IMR-90 (cell line): ENCODE data around the gene DPP6. TPM values are rescaled to one million over a fixed set of nuclear protein-coding genes. Genes with fewer than 3 reads are reported as not detected.

Experiments used
- ATAC-seq: fragments of 200-7000 bp; cut with Tn5 transposase; 2 replicates; pipeline ENCODE4 v1.9.1; 2020; ENCODE audit warnings: low read depth, mild to moderate bottlenecking, moderate library complexity
- BruUV-seq: library from RNA; stranded (reverse); fragments of 400-500 nt; replicated peaks from 2 replicates; lab custom pipeline; 2021; lab: Mats Ljungman, UMichigan
- CTCF ChIA-PET: fragments of 300-600 bp; formaldehyde crosslinking; extraction: SDS; loops from one replicate; lab custom pipeline; 2021; ENCODE audit warnings: antibody characterized with exemption; lab: Yijun Ruan, JAX
- POLR2A ChIA-PET: fragments of 300-600 bp; sonication (Branson Sonifier 250); formaldehyde crosslinking; loops from one replicate; lab custom pipeline; 2022; ENCODE audit warnings: antibody characterized with exemption; ENCODE audit not compliant: unreplicated experiment; lab: Charles Lee
- DNase-seq: peaks from one replicate; pipeline ENCODE4 v3.0.0; 2013
- H2AFZ ChIP-seq: replicated peaks from 2 replicates; pipeline ENCODE3; 2013; ENCODE audit warnings: low read length, mild to moderate bottlenecking; ENCODE audit not compliant: poor library complexity
- H2AK5ac ChIP-seq: 2 replicates; pipeline ENCODE4 v1.6.1; 2013; ENCODE audit warnings: low read depth, low read length, inconsistent platforms
- H2AK9ac ChIP-seq: replicated peaks from 2 replicates; pipeline ENCODE3; 2013; ENCODE audit warnings: mild to moderate bottlenecking, low read depth, low read length, moderate library complexity; ENCODE audit not compliant: poor library complexity
- H2BK120ac ChIP-seq: 2 replicates; pipeline ENCODE4 v1.6.1; 2013; ENCODE audit warnings: low read depth, low read length, inconsistent platforms
- H2BK15ac ChIP-seq: 3 replicates; pipeline ENCODE4 v1.6.1; 2013; ENCODE audit warnings: low read depth, low read length, inconsistent platforms
- H2BK20ac ChIP-seq: 2 replicates; pipeline ENCODE4 v1.6.1; 2013; ENCODE audit warnings: low read depth, mild to moderate bottlenecking, inconsistent platforms, low read length, moderate library complexity
- H2BK5ac ChIP-seq: 2 replicates; pipeline ENCODE4 v1.6.1; 2013; ENCODE audit warnings: mild to moderate bottlenecking, low read depth, low read length, inconsistent platforms; ENCODE audit not compliant: poor library complexity, severe bottlenecking
- H3K14ac ChIP-seq: replicated peaks from 2 replicates; pipeline ENCODE4 v1.6.1; 2013; ENCODE audit warnings: low read depth, low read length, inconsistent platforms
- H3K18ac ChIP-seq: 2 replicates; pipeline ENCODE4 v1.6.1; 2013; ENCODE audit warnings: low read depth, low read length, control low read depth
- H3K23ac ChIP-seq: 2 replicates; pipeline ENCODE4 v1.6.1; 2013; ENCODE audit warnings: low read depth, low read length, inconsistent platforms
- H3K27ac ChIP-seq: 2 replicates; pipeline ENCODE4 v1.5.1; 2013; ENCODE audit warnings: mild to moderate bottlenecking, control low read depth, low read length; ENCODE audit not compliant: insufficient read depth
- H3K27me3 ChIP-seq: 2 replicates; pipeline ENCODE4 v1.6.1; 2013; ENCODE audit warnings: low read length; ENCODE audit not compliant: control insufficient read depth, insufficient read depth
- H3K36me3 ChIP-seq: 2 replicates; pipeline ENCODE4 v1.6.1; 2013; ENCODE audit warnings: low read length, mixed read lengths; ENCODE audit not compliant: control insufficient read depth, insufficient read depth
- H3K4ac ChIP-seq: 2 replicates; pipeline ENCODE4 v1.6.1; 2013; ENCODE audit warnings: low read depth, low read length, inconsistent platforms
- H3K4me1 ChIP-seq: 2 replicates; pipeline ENCODE4 v1.6.1; 2013; ENCODE audit warnings: low read length, mixed read lengths; ENCODE audit not compliant: control insufficient read depth, insufficient read depth
- H3K4me2 ChIP-seq: 2 replicates; pipeline ENCODE4 v1.6.1; 2013; ENCODE audit warnings: low read depth, mild to moderate bottlenecking, control low read depth, low read length, moderate library complexity
- H3K4me3 ChIP-seq: 2 replicates; pipeline ENCODE4 v1.5.1; 2013; ENCODE audit warnings: low read depth, mild to moderate bottlenecking, control low read depth, low read length, moderate library complexity; ENCODE audit not compliant: insufficient read depth
- H3K56ac ChIP-seq: 2 replicates; pipeline ENCODE4 v1.6.1; 2013; ENCODE audit warnings: low read length, inconsistent platforms; ENCODE audit not compliant: insufficient read depth; ENCODE audit errors: extremely low read depth
- H3K79me1 ChIP-seq, 2 experiments: 2 replicates each; pipeline ENCODE4 v1.6.1; 2013; ENCODE audit warnings: low read length in 2 of 2, inconsistent platforms in 1 of 2, low read depth in 1 of 2
- H3K9ac ChIP-seq: 2 replicates; pipeline ENCODE4 v1.6.1; 2013; ENCODE audit warnings: low read depth, low read length, control low read depth
- H3K9me1 ChIP-seq: 2 replicates; pipeline ENCODE4 v1.6.1; 2013; ENCODE audit warnings: low read length, inconsistent platforms; ENCODE audit not compliant: insufficient read depth
- H3K9me3 ChIP-seq: 2 replicates; pipeline ENCODE4 v1.6.1; 2013; ENCODE audit warnings: low read length; ENCODE audit not compliant: control insufficient read depth, insufficient read depth
- H4K20me1 ChIP-seq: 2 replicates; pipeline ENCODE4 v1.6.1; 2013; ENCODE audit warnings: low read length, inconsistent platforms; ENCODE audit not compliant: insufficient read depth
- H4K5ac ChIP-seq: 2 replicates; pipeline ENCODE4 v1.6.1; 2013; ENCODE audit warnings: mild to moderate bottlenecking, low read depth, low read length, control low read depth
- H4K8ac ChIP-seq, 2 experiments: 2 replicates each; pipeline ENCODE4 v1.6.1; 2013; ENCODE audit warnings: low read depth in 2 of 2, low read length in 2 of 2, control low read depth in 1 of 2, inconsistent platforms in 1 of 2
- H4K91ac ChIP-seq: 2 replicates; pipeline ENCODE4 v1.6.1; 2013; ENCODE audit warnings: low read depth, low read length, inconsistent platforms; ENCODE audit not compliant: insufficient read depth
- BHLHE40 ChIP-seq: fragments of 150-350 bp; IDR thresholded peaks from 2 replicates; pipeline ENCODE4 v1.6.1; 2016; ENCODE audit warnings: mild to moderate bottlenecking, low read depth, low read length
- CHD1 ChIP-seq: IDR thresholded peaks from 2 replicates; pipeline ENCODE4 v1.6.1; 2012; ENCODE audit warnings: low read depth, low read length, improper control_type of control experiment
- MAFK ChIP-seq: IDR thresholded peaks from 2 replicates; pipeline ENCODE4 v1.6.1; 2012; ENCODE audit warnings: low read depth, low read length, improper control_type of control experiment
- RCOR1 ChIP-seq: IDR thresholded peaks from 2 replicates; pipeline ENCODE4 v1.6.1; 2012; ENCODE audit warnings: mild to moderate bottlenecking, low read length, improper control_type of control experiment; ENCODE audit not compliant: insufficient replicate concordance
- WGBS, 2 experiments: methylation state at CpG; one replicate each; pipeline versions ENCODE4 v1.1.5 to v1.1.7; 2013; ENCODE audit warnings: missing lambda C conversion rate in 2 of 2; ENCODE audit not compliant: insufficient read length in 1 of 2; ENCODE audit errors: extremely low coverage in 2 of 2; 5-methylcytosine and 5-hydroxymethylcytosine counted together
- dilution Hi-C: fragments of 300-500 bp; cut with HindIII; formaldehyde crosslinking; loops from one replicate; pipeline ENCODE4 v1.14.3; 2018; ENCODE audit warnings: low sequenced_read_pairs; ENCODE audit not compliant: unreplicated experiment
- in situ Hi-C: fragments of 300-500 bp; cut with MboI; formaldehyde crosslinking; loops from 3 replicates; pipeline ENCODE4 v1.14.3; 2019; ENCODE audit warnings: low sequenced_read_pairs, inconsistent platforms, mixed read lengths
- intact Hi-C: fragments of 100-400 bp; cut with micrococcal nuclease; formaldehyde crosslinking; loops from 2 replicates; pipeline ENCODE4 v1.10.0; 2022
- polyA plus RNA-seq, 3 experiments: library from polyadenylated mRNA; depleted of rRNA; stranded (reverse); fragments of >200 nt; gene quantifications; 2 replicates each; pipeline ENCODE4 v1.2.3, GENCODE V29; 2012; ENCODE audit warnings: low replicate concordance in 1 of 3
- total RNA-seq: library from RNA; depleted of rRNA; stranded (reverse); fragments of >200 nt; gene quantifications from 2 replicates; pipeline ENCODE4 v1.2.3, GENCODE V29; 2012

Gene DPP6
- total and polyA plus RNA-seq, 2 of the 4 experiments (the other 2 are of a cell fraction): not detected

- Histone ChIP-seq H4K5ac (no peak overlapping the region), H2BK20ac (no peak overlapping the region), H2AK5ac (no peak overlapping the region), H3K56ac (no peak overlapping the region), H2BK120ac (no peak overlapping the region), H3K18ac (no peak overlapping the region), H3K27ac (no peak overlapping the region), H3K9ac (no peak overlapping the region), H3K23ac (no peak overlapping the region), H2AFZ (no peak overlapping the region), H4K91ac (no peak overlapping the region), H4K8ac (no peak overlapping the region), H3K14ac (no peak overlapping the region), H3K79me1 (no peaks in the 10 kb centered on the region), H3K9me3 (peaks cover 25% of the 10 kb centered on the region), H3K4me2 (no peak overlapping the region), H2AK9ac (no peak overlapping the region), H3K4me1 (no peaks in the 10 kb centered on the region), H3K36me3 (no peaks in the 10 kb centered on the region), H3K27me3 (no peaks in the 10 kb centered on the region), H2BK15ac (no peak overlapping the region), H3K4me3 (no peak overlapping the region), H3K4ac (no peak overlapping the region), H2BK5ac (no peak overlapping the region), H4K20me1 (no peaks in the 10 kb centered on the region), H3K9me1 (no peaks in the 10 kb centered on the region)
- dilution Hi-C loops: no loop called here
- intact Hi-C loops: no loop called here
- in situ Hi-C loops: no loop called here
- ChIA-PET POLR2A (no interaction called here), CTCF (no interaction called here)
- DNase-seq (no peak), ATAC-seq (no peak)
- TF ChIP-seq RCOR1 (no peak), BHLHE40 (no peak), CHD1 (no peak), MAFK (no peak)
- no CpG with 5 or more reads among the region's 2 CpGs for WGBS, 2 experiments
- no TSS peak for BruUV-seq
Measured at GRCh38 chr7:154437234-154437633, 385.0 kb downstream of the DPP6 start.
